ENCODE data around the gene FAM118A. TPM values are rescaled to one million over a fixed set of nuclear protein-coding genes. Genes with fewer than 3 reads are reported as not detected.

Gene FAM118A
- polyA plus RNA-seq, 1 donor (not counting 4 experiments of a cell fraction or from before 2014, with no cell fraction given), result 31.1 TPM

GRCh38 chr22:45312415-45312814, 2.7 kb downstream of the FAM118A start:
- Histone ChIP-seq H3K4me1 (ENCODE audit: control insufficient read depth, extremely low read depth, insufficient read depth, low read length) (peaks cover 22% of the 10 kb centered on the region), H3K9me3 (ENCODE audit: control insufficient read depth, low read depth, low read length) (no peaks in the 10 kb centered on the region), H3K9me1 (ENCODE audit: control insufficient read depth, extremely low read depth, insufficient read depth, low read length) (peaks cover 6% of the 10 kb centered on the region), H2AFZ (ENCODE audit: control insufficient read depth, low read length) (no peak overlapping the region), H4K20me1 (ENCODE audit: control insufficient read depth, extremely low read depth, insufficient read depth, low read length) (peaks cover 3% of the 10 kb centered on the region), H3K79me2 (ENCODE audit: control insufficient read depth, insufficient read depth, low read length) (peaks cover 49% of the 10 kb centered on the region), H3K36me3 (ENCODE audit: control insufficient read depth in 2 of 2, extremely low read depth in 1 of 2, insufficient read depth in 2 of 2, low read length in 2 of 2) (peaks cover 0 to 8% of the 10 kb centered on the region in 2 experiments), H3K27me3 (ENCODE audit: control insufficient read depth, extremely low read depth, insufficient read depth, low read length) (no peaks in the 10 kb centered on the region), H3K9ac (ENCODE audit: control insufficient read depth, extremely low read depth, insufficient read depth, low read length) (no peak overlapping the region), H3K4me3 (ENCODE audit: control insufficient read depth in 2 of 3, extremely low read depth in 1 of 3, insufficient read depth in 2 of 3, low read depth in 1 of 3, low read length in 3 of 3) (no peak overlapping the region), H3K4me2 (ENCODE audit: control insufficient read depth, extremely low read depth, insufficient read depth, low read depth, low read length) (no peak overlapping the region), H3K27ac (ENCODE audit: control insufficient read depth, insufficient read depth, low read length) (no peak overlapping the region)
- dilution Hi-C loops (cut with MboI; ENCODE audit: extremely low pct_ligation_motif_present, low sequenced_read_pairs), result no loop called here
- TF ChIP-seq, protein P1, sequence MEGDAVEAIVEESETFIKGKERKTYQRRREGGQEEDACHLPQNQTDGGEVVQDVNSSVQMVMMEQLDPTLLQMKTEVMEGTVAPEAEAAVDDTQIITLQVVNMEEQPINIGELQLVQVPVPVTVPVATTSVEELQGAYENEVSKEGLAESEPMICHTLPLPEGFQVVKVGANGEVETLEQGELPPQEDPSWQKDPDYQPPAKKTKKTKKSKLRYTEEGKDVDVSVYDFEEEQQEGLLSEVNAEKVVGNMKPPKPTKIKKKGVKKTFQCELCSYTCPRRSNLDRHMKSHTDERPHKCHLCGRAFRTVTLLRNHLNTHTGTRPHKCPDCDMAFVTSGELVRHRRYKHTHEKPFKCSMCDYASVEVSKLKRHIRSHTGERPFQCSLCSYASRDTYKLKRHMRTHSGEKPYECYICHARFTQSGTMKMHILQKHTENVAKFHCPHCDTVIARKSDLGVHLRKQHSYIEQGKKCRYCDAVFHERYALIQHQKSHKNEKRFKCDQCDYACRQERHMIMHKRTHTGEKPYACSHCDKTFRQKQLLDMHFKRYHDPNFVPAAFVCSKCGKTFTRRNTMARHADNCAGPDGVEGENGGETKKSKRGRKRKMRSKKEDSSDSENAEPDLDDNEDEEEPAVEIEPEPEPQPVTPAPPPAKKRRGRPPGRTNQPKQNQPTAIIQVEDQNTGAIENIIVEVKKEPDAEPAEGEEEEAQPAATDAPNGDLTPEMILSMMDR (optimal IDR thresholded peaks at IDR 0.05 in 1 of 3, IDR thresholded peaks at IDR 0.05 in 1 of 3, conservative IDR thresholded peaks at IDR 0.05 in 1 of 3; ENCODE audit: extremely low read depth in 1 of 3, insufficient read depth in 2 of 3, low read length in 3 of 3), result no peak
- no peak for TF ChIP-seq EZH2 (IDR thresholded peaks at IDR 0.05; ENCODE audit: low read length)
- FAIRE-seq, result no peak
- DNase-seq (ENCODE audit: low read depth, low spot score), result no peak

- FAIRE-seq (no peak), DNase-seq (ENCODE audit: low read depth, low spot score) (no peak)
- Histone ChIP-seq H3K4me3 (ENCODE audit: control insufficient read depth in 2 of 3, extremely low read depth in 1 of 3, insufficient read depth in 2 of 3, low read depth in 1 of 3, low read length in 3 of 3) (no peak overlapping the region), H4K20me1 (ENCODE audit: control insufficient read depth, extremely low read depth, insufficient read depth, low read length) (peaks cover 3% of the 10 kb centered on the region), H3K9me3 (ENCODE audit: control insufficient read depth, low read depth, low read length) (no peaks in the 10 kb centered on the region), H3K4me1 (ENCODE audit: control insufficient read depth, extremely low read depth, insufficient read depth, low read length) (peaks cover 27% of the 10 kb centered on the region), H2AFZ (ENCODE audit: control insufficient read depth, low read length) (no peak overlapping the region), H3K9me1 (ENCODE audit: control insufficient read depth, extremely low read depth, insufficient read depth, low read length) (peaks cover 6% of the 10 kb centered on the region), H3K36me3 (ENCODE audit: control insufficient read depth in 2 of 2, extremely low read depth in 1 of 2, insufficient read depth in 2 of 2, low read length in 2 of 2) (peaks cover 0 to 8% of the 10 kb centered on the region in 2 experiments), H3K27ac (ENCODE audit: control insufficient read depth, insufficient read depth, low read length) (no peak overlapping the region), H3K4me2 (ENCODE audit: control insufficient read depth, extremely low read depth, insufficient read depth, low read depth, low read length) (no peak overlapping the region), H3K27me3 (ENCODE audit: control insufficient read depth, extremely low read depth, insufficient read depth, low read length) (no peaks in the 10 kb centered on the region), H3K9ac (ENCODE audit: control insufficient read depth, extremely low read depth, insufficient read depth, low read length) (no peak overlapping the region), H3K79me2 (ENCODE audit: control insufficient read depth, insufficient read depth, low read length) (peaks cover 51% of the 10 kb centered on the region)
- dilution Hi-C loops (cut with MboI; ENCODE audit: extremely low pct_ligation_motif_present, low sequenced_read_pairs), result no loop called here
- no peak for TF ChIP-seq EZH2 (IDR thresholded peaks at IDR 0.05; ENCODE audit: low read length)
- TF ChIP-seq, protein P1 (optimal IDR thresholded peaks at IDR 0.05 in 1 of 3, IDR thresholded peaks at IDR 0.05 in 1 of 3, conservative IDR thresholded peaks at IDR 0.05 in 1 of 3; ENCODE audit: extremely low read depth in 1 of 3, insufficient read depth in 2 of 3, low read length in 3 of 3), result no peak
Observed at GRCh38 chr22:45312856-45313255, 3.1 kb downstream of the FAM118A start.

Measured in keratinocyte (primary cell).